HG02870 (cell line): Measurements from ENCODE around the gene NME7.

Source experiments
- ATAC-seq: cut with Tn5 transposase; IDR thresholded peaks from one replicate; pipeline ENCODE4 v1.9.1; 2021; ENCODE audit warnings: mild to moderate bottlenecking, moderate library complexity; ENCODE audit not compliant: unreplicated experiment

Gene NME7

GRCh38 chr1:169163059-169163458 is 204.5 kb downstream of the NME7 start:
- ATAC-seq, result peak; percentile 44

GRCh38 chr1:169161496-169162194 is 206.0 kb downstream of the NME7 start:
- peak; percentile 87 for ATAC-seq

GRCh38 chr1:169160845-169161495 is 206.6 kb downstream of the NME7 start:
- ATAC-seq, result no peak

- ATAC-seq, result no peak
Measured at GRCh38 chr1:169156580-169156979, 211.0 kb downstream of the NME7 start.

GRCh38 chr1:169155675-169156074 is 211.9 kb downstream of the NME7 start:
- ATAC-seq, result no peak

GRCh38 chr1:169151338-169151837 is 216.2 kb downstream of the NME7 start:
- no peak for ATAC-seq

- ATAC-seq, result no peak
Measured at GRCh38 chr1:169150641-169151337, 216.8 kb downstream of the NME7 start.

GRCh38 chr1:169149555-169150286 is 217.9 kb downstream of the NME7 start:
- no peak for ATAC-seq

GRCh38 chr1:169148472-169149252 is 218.9 kb downstream of the NME7 start:
- ATAC-seq, result no peak

GRCh38 chr1:169146576-169147214 is 220.9 kb downstream of the NME7 start:
- no peak for ATAC-seq

- ATAC-seq, result no peak
Measured at GRCh38 chr1:169144941-169145626, 222.5 kb downstream of the NME7 start.

GRCh38 chr1:169143984-169144383 is 223.6 kb downstream of the NME7 start:
- no peak for ATAC-seq

GRCh38 chr1:169143346-169143745 is 224.3 kb downstream of the NME7 start:
- ATAC-seq, result no peak

GRCh38 chr1:169142129-169142528 is 225.5 kb downstream of the NME7 start:
- no peak for ATAC-seq

GRCh38 chr1:169141356-169141755 is 226.2 kb downstream of the NME7 start:
- ATAC-seq, result no peak

GRCh38 chr1:169138866-169139670 is 228.5 kb downstream of the NME7 start:
- ATAC-seq, result peak; percentile 98

- ATAC-seq, result no peak
Measured at GRCh38 chr1:169137357-169137756, 230.2 kb downstream of the NME7 start.

- ATAC-seq, result no peak
Measured at GRCh38 chr1:169133801-169134502, 233.6 kb downstream of the NME7 start.
